Uterus (tissue), 2 donors: Measurements from ENCODE around the gene B3GNT7.

ENCODE experiments used
- POLR2A ChIP-seq, 2 donors: fragments of 450-650 bp; IDR thresholded peaks; one replicate each; pipeline ENCODE4 v1.6.1; 2016; ENCODE audit warnings: antibody characterized with exemption in 2 of 2, mild to moderate bottlenecking in 1 of 2, moderate library complexity in 1 of 2
- TF ChIP-seq, protein P1 (sequence below), 4 experiments: fragments of 200-600 bp in 2 of 4; fragments of 450-650 bp in 2 of 4; sonication (generic) in 2 of 4; IDR thresholded peaks; one replicate each; pipeline ENCODE4 v1.5.1; 2016 to 2019; ENCODE audit warnings: antibody characterized with exemption in 4 of 4, mild to moderate bottlenecking in 2 of 4, moderate library complexity in 1 of 4

DNA sequence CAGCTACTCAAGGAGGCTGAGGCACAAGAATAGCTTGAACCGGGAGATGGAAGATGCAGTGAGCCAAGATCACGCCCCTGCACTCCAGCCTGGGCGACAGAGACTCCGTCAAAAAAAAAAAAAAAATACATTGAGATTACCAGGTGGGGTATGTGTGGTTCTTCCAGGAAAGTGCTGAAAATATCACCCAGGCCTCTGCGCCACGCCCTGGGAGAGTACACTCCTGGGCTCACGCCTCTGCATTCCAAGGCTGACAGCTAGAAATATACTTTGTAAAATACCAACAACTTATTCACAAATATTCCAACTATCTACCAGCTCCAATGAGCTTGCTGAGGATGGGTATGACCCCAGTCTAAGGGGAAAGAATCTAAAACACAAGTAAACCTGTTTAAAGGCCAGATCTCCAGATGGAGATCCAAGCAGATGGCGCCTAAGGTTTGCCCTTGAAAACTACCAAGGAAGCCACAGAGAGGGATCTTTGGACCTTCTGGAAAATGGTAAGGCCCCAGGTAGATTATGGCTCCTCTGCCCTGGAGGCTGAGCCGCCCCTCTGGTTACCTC lies 21.6 kb upstream of the B3GNT7 start:
- no peak for TF ChIP-seq POLR2A (IDR thresholded peaks at IDR 0.05)
- TF ChIP-seq, protein P1, sequence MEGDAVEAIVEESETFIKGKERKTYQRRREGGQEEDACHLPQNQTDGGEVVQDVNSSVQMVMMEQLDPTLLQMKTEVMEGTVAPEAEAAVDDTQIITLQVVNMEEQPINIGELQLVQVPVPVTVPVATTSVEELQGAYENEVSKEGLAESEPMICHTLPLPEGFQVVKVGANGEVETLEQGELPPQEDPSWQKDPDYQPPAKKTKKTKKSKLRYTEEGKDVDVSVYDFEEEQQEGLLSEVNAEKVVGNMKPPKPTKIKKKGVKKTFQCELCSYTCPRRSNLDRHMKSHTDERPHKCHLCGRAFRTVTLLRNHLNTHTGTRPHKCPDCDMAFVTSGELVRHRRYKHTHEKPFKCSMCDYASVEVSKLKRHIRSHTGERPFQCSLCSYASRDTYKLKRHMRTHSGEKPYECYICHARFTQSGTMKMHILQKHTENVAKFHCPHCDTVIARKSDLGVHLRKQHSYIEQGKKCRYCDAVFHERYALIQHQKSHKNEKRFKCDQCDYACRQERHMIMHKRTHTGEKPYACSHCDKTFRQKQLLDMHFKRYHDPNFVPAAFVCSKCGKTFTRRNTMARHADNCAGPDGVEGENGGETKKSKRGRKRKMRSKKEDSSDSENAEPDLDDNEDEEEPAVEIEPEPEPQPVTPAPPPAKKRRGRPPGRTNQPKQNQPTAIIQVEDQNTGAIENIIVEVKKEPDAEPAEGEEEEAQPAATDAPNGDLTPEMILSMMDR (IDR thresholded peaks at IDR 0.05): no peak
